Measurements from ENCODE around the gene LACRT. TPM values are rescaled to one million over a fixed set of nuclear protein-coding genes. Genes with fewer than 3 reads are reported as not detected.
A peak's percentile ranks its signal among the peaks of the same experiment; 100 is the strongest.

Gene LACRT
- total and polyA plus RNA-seq, 2 experiments from 2014 or later: not detected

DNA sequence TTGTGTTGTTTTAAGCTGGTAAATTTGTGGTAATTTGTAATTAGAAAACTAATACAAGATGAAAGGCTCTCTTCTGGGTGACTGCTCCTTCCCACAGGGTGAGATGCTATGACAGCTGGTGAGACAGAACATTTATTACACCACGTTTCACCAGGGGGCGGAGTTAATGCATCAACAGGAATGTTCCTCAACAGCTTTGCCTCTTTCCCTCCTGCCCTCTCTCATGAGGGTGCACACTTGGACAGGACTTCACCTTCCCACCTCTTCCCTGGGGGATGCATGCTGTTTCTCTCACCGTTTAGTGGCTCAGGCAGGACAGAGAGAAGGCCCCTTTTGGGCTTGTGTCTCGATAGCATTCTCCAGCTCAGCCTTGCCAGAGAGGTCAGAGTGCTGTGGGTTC, 32.9 kb downstream of the LACRT start:
- Histone ChIP-seq H3K9me3 (ENCODE audit: low read depth) (no peaks in the 10 kb centered on the region), H3K36me3 (replicated peaks; ENCODE audit: insufficient read depth, low read depth) (no peaks in the 10 kb centered on the region), H3K27ac (no peak overlapping the region), H3K79me2 (no peaks in the 10 kb centered on the region), H3K4me3 (no peak overlapping the region), H3K4me1 (ENCODE audit: insufficient read depth) (no peaks in the 10 kb centered on the region), H2AFZ (no peak overlapping the region), H3K4me2 (no peak overlapping the region), H3K9me2 (replicated peaks; ENCODE audit: insufficient read depth) (no peaks in the 10 kb centered on the region), H3K27me3 (peaks cover 6% of the 10 kb centered on the region), H4K20me1 (ENCODE audit: insufficient read depth, poor library complexity, severe bottlenecking) (no peaks in the 10 kb centered on the region)
- WGBS (ENCODE audit: low lambda C conversion rate, missing lambda C conversion rate): 62% methylated on average over 4 of the region's 4 CpGs
- peak; percentile 35 for DNase-seq (ENCODE audit: low spot score)
- TF ChIP-seq EZH2 (IDR thresholded peaks at IDR 0.05; ENCODE audit: borderline replicate concordance) (no peak), EZH2phosphoT487 (IDR thresholded peaks at IDR 0.05; ENCODE audit: low read depth, severe bottlenecking, unreplicated experiment) (no peak)
- TF ChIP-seq, protein P1, sequence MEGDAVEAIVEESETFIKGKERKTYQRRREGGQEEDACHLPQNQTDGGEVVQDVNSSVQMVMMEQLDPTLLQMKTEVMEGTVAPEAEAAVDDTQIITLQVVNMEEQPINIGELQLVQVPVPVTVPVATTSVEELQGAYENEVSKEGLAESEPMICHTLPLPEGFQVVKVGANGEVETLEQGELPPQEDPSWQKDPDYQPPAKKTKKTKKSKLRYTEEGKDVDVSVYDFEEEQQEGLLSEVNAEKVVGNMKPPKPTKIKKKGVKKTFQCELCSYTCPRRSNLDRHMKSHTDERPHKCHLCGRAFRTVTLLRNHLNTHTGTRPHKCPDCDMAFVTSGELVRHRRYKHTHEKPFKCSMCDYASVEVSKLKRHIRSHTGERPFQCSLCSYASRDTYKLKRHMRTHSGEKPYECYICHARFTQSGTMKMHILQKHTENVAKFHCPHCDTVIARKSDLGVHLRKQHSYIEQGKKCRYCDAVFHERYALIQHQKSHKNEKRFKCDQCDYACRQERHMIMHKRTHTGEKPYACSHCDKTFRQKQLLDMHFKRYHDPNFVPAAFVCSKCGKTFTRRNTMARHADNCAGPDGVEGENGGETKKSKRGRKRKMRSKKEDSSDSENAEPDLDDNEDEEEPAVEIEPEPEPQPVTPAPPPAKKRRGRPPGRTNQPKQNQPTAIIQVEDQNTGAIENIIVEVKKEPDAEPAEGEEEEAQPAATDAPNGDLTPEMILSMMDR (IDR thresholded peaks at IDR 0.05; ENCODE audit: poor library complexity): no peak

DNA sequence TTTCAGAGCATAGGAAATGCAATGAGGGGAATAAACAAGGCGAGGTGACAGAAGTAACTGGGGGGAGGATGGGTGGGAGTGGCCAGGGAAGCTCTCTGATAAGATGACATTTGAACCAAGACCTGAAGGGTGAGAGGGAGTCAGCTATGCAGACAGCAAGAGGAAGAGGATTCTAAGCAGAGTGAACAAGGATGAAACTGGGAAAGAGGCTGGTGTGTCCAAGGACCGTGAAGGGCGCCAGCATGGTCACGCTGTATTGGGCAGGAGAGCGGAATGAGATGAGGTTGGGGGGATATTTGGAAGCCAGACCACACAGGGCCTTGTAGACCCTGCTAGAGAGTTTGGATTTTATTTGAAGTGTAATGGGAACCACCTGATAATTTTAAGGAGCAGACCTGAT, 35.7 kb downstream of the LACRT start:
- H3K79me2 ChIP-seq: no peaks in the 10 kb centered on the region
- H2AFZ ChIP-seq: no peak overlapping the region
- H3K4me2 ChIP-seq: no peak overlapping the region
- no peaks in the 10 kb centered on the region for H3K9me2 ChIP-seq (replicated peaks; ENCODE audit: insufficient read depth)
- H3K36me3 ChIP-seq (replicated peaks; ENCODE audit: insufficient read depth, low read depth): no peaks in the 10 kb centered on the region
- no peak overlapping the region for H3K27ac ChIP-seq
- TF ChIP-seq EZH2 (IDR thresholded peaks at IDR 0.05; ENCODE audit: borderline replicate concordance) (no peak), EZH2phosphoT487 (IDR thresholded peaks at IDR 0.05; ENCODE audit: low read depth, severe bottlenecking, unreplicated experiment) (no peak)
- TF ChIP-seq, protein P1 (IDR thresholded peaks at IDR 0.05; ENCODE audit: poor library complexity): no peak
- no peak for DNase-seq (ENCODE audit: low spot score)
- H3K27me3 ChIP-seq: peaks cover 3% of the 10 kb centered on the region
- H4K20me1 ChIP-seq (ENCODE audit: insufficient read depth, poor library complexity, severe bottlenecking): no peaks in the 10 kb centered on the region
- H3K4me3 ChIP-seq: no peak overlapping the region
- H3K9me3 ChIP-seq (ENCODE audit: low read depth): no peaks in the 10 kb centered on the region
- 88% methylated on average over 5 of the region's 5 CpGs for WGBS (ENCODE audit: low lambda C conversion rate, missing lambda C conversion rate)
- H3K4me1 ChIP-seq (ENCODE audit: insufficient read depth): peaks cover 2% of the 10 kb centered on the region

DNA sequence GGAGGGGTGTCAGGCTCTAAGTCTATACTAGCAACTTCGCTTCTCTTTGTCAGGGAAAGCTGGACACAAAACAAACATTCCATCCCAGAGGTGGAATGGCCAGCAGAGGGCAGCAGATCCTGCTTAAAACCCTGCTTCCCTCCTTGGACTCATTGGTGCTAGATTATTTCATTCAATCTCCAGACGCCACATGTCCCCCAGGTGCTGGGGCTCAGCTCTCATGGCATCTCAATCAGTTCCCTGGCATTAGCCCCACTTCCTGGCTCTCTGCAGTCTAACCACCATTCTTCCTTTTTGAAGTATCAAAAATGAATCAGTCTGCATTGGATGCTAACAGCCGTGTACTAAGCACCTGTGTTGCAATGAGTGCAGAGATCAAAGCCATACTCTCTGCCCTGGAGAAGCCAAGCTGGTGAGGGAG, 38.2 kb downstream of the LACRT start:
- no peak overlapping the region for H3K4me3 ChIP-seq
- H3K9me2 ChIP-seq (replicated peaks; ENCODE audit: insufficient read depth): no peaks in the 10 kb centered on the region
- TF ChIP-seq, protein P1 (IDR thresholded peaks at IDR 0.05; ENCODE audit: poor library complexity): peak; percentile 90
- TF ChIP-seq EZH2phosphoT487 (IDR thresholded peaks at IDR 0.05; ENCODE audit: low read depth, severe bottlenecking, unreplicated experiment) (no peak), EZH2 (IDR thresholded peaks at IDR 0.05; ENCODE audit: borderline replicate concordance) (no peak)
- peaks cover 3% of the 10 kb centered on the region for H3K27me3 ChIP-seq
- H3K27ac ChIP-seq: no peak overlapping the region
- DNase-seq (ENCODE audit: low spot score): peak; percentile 83
- 32% methylated on average over 3 of the region's 3 CpGs for WGBS (ENCODE audit: low lambda C conversion rate, missing lambda C conversion rate)
- no peaks in the 10 kb centered on the region for H4K20me1 ChIP-seq (ENCODE audit: insufficient read depth, poor library complexity, severe bottlenecking)
- no peaks in the 10 kb centered on the region for H3K9me3 ChIP-seq (ENCODE audit: low read depth)
- no peaks in the 10 kb centered on the region for H3K79me2 ChIP-seq
- no peak overlapping the region for H2AFZ ChIP-seq
- peaks cover 7% of the 10 kb centered on the region for H3K4me1 ChIP-seq (ENCODE audit: insufficient read depth)
- H3K36me3 ChIP-seq (replicated peaks; ENCODE audit: insufficient read depth, low read depth): no peaks in the 10 kb centered on the region
- no peak overlapping the region for H3K4me2 ChIP-seq

DNA sequence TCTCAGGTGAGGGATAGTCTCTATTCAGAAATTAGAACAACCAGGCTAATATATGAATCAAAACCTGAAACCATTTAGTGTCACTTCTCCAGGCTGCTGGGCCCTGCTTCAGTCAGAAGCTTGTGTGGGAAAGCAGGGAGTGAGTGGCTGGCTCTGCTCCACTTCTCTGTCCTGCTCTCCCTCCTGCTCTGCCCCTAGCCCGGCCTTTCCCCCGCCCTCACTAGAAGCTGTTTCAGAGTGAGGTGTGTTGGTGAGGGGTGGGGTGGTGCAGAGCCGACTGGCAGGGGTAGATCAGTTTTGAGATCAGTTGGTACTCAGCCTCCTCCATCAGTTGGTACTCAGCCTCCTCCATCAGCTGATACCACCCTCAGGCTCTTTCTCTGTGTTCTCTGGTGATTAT, 39.2 kb downstream of the LACRT start:
- no peaks in the 10 kb centered on the region for H3K79me2 ChIP-seq
- WGBS (ENCODE audit: low lambda C conversion rate, missing lambda C conversion rate): 76% methylated on average over 3 of the region's 3 CpGs
- no peak overlapping the region for H2AFZ ChIP-seq
- no peaks in the 10 kb centered on the region for H3K36me3 ChIP-seq (replicated peaks; ENCODE audit: insufficient read depth, low read depth)
- no peaks in the 10 kb centered on the region for H4K20me1 ChIP-seq (ENCODE audit: insufficient read depth, poor library complexity, severe bottlenecking)
- DNase-seq (ENCODE audit: low spot score): no peak
- H3K27me3 ChIP-seq: peaks cover 3% of the 10 kb centered on the region
- no peaks in the 10 kb centered on the region for H3K9me3 ChIP-seq (ENCODE audit: low read depth)
- H3K4me2 ChIP-seq: no peak overlapping the region
- H3K9me2 ChIP-seq (replicated peaks; ENCODE audit: insufficient read depth): no peaks in the 10 kb centered on the region
- H3K4me3 ChIP-seq: no peak overlapping the region
- TF ChIP-seq EZH2phosphoT487 (IDR thresholded peaks at IDR 0.05; ENCODE audit: low read depth, severe bottlenecking, unreplicated experiment): no peak
- H3K27ac ChIP-seq: no peak overlapping the region
- peaks cover 7% of the 10 kb centered on the region for H3K4me1 ChIP-seq (ENCODE audit: insufficient read depth)
